Activated CD8-positive, alpha-beta memory T cell treated with anti-CD3 and anti-CD28 coated beads for 4 hours (primary cell): ENCODE measurements around the gene IGFBP6.
A peak's percentile ranks its signal among the peaks of the same experiment; 100 is the strongest.
"Not testable (repeated sequence)": the region's sequence is repeated elsewhere in the genome, so short reads cannot be mapped to it uniquely, and the experiment has no call there.

Experiments used
- DNase-seq, 2 donors: peaks; one replicate each; pipeline ENCODE4 v3.0.0-alpha.2; 2020; ENCODE audit warnings: low read depth in 2 of 2

Gene IGFBP6

DNA sequence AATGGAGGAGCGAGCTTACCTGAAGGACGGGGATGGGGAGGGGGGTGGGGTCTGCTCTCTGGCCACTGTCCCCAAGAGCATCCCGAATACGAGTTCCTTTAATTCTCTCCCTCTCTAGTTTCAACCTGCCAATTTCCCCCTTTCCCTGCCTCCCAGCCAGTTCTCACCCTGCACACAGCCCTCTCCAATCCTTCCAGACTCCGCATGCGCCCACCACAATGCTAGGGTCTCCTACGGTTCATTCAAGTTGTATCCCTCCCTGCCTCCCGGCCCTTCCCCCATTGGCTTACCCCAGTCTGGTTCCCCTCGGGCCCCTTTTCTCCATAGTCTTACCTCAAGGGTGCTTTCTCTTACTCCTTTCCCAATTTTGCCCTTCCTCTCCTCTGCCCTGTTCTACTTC is 708 bp upstream of the IGFBP6 start:
- DNase-seq, result no peak

GRCh38 chr12:53097207-53097563 is 282 bp upstream of the IGFBP6 start:
- DNase-seq, result no peak

DNA sequence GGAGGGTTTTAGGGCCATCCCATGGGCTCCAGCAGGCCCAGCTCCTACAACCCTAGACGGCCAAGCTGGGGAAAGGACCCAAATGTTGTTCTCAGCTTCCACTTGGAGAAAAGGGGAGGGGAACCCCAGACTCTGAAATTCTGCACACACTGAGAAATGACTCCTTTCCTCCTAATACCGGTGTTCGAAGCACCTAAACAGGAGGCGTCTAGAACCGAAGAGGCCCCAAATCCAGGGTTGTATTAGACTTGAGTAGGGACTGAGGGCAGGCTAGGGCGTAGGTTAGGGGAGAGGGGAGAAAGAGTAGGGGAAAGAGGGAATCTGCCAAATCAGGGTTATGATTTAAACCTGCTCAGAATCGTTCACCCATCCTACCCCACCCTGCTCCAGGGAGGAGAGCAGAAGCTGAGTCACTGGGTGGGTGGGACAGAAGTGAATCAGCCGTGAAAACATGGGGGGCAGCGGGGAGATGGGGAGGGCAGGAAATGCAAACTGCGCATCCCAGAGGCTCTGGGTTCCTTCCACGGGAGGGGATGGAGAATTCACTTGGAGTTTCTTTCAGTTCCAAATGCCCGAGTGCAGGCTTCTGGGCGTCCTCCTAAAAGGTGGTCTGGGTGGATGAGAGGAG is 1.0 kb downstream of the IGFBP6 start:
- DNase-seq, result no peak

GRCh38 chr12:53099071-53099882 is 1.8 kb downstream of the IGFBP6 start:
- DNase-seq, result peak; percentile 74 to 78

DNA sequence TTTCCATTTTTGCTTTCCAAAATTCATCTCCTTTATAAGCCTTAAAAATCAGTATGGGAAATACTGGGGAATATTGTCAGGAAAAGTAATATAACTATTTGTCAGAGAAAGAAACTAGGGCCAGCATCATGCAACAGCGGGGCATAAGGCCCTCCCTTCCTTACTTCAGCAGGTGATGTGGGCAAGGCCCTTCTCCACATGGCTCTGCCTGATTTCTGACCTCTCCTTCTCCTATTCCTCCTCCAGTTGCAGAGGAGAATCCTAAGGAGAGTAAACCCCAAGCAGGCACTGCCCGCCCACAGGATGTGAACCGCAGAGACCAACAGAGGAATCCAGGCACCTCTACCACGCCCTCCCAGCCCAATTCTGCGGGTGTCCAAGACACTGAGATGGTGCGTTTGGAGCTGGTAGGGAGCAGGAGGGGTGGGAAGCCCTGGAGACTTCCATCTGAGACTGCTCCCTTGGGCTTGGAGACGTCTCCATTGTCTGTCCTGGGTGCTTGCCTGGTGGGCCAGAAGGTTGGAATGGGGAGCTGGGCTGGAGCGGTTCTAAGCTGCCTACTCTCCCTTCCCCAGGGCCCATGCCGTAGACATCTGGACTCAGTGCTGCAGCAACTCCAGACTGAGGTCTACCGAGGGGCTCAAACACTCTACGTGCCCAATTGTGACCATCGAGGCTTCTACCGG is 3.1 kb downstream of the IGFBP6 start:
- DNase-seq, result no peak

DNA sequence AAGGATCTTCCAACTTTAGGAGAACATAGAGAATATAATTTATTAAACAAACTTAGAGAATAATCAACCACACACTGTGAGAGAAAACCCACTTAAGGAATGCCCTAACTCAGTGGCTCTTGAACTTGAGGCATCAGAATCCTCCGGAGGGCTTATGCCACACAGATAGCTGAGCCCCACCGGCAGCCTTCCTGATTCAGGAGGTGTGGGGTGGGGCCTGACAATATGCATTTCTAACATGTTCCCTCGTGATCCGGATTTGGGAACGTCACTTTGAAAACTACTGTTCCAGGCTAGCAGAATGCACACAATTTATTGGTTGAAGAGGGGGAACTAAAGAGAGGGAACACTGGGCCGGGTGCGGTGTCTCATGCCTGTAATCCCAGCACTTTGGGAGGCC is 3.8 kb downstream of the IGFBP6 start:
- no peak for DNase-seq

- no peak for DNase-seq
Measured at GRCh38 chr12:53101931-53102781, 4.7 kb downstream of the IGFBP6 start.

GRCh38 chr12:53102883-53103807 is 5.7 kb downstream of the IGFBP6 start, which contains the start of gene SOAT2:
TSS of gene SOAT2 (plus strand) at chr12:53103486. CDS start at chr12:53103578, 92 bp downstream.
- no peak for DNase-seq

DNA sequence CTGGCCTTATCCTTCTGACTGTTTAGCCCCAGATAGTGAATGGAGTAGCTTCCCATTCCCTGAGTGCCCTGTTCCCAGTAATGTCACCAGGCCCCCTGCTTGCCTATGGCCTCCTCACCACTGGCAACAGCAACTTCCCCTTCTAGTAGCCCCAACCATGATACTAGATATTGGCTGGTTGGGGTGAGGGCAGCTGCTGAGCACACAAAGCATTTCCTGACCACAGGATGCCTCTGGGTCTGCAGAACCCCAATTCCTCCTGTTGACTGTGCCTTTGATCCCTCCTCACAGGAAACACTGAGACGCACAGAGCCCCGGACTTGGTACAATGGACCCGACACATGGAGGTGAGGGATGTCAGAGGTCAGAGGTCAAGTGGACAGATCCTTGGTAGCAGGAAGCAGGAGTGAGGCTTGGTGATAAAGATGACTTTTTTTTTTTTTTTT is 6.4 kb downstream of the IGFBP6 start:
- no peak for DNase-seq

DNA sequence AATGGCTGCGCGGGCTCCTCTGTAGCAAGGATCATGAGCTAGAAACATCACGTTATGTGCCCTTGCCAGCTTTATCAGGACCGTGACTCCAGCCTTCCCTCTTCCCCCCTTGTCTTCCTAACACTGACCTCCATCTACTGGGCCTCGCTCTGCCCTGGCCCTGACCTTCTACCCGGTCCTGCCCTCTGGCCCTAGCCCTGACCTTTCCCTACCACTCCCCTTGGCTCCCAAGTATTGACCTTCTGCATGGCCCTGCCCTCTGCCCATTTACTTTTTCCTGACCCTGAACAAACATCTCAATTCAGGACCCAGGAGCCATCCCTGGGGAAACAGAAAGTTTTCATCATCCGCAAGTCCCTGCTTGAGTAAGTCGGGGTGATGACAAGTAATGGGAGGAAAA is 7.8 kb downstream of the IGFBP6 start:
- DNase-seq, result no peak

GRCh38 chr12:53105712-53106439 is 8.4 kb downstream of the IGFBP6 start:
- no peak for DNase-seq

GRCh38 chr12:53107122-53107521 is 9.7 kb downstream of the IGFBP6 start:
- no peak for DNase-seq

- not testable (repeated sequence) for DNase-seq
Measured at GRCh38 chr12:53112431-53112830, 15.0 kb downstream of the IGFBP6 start.

DNA sequence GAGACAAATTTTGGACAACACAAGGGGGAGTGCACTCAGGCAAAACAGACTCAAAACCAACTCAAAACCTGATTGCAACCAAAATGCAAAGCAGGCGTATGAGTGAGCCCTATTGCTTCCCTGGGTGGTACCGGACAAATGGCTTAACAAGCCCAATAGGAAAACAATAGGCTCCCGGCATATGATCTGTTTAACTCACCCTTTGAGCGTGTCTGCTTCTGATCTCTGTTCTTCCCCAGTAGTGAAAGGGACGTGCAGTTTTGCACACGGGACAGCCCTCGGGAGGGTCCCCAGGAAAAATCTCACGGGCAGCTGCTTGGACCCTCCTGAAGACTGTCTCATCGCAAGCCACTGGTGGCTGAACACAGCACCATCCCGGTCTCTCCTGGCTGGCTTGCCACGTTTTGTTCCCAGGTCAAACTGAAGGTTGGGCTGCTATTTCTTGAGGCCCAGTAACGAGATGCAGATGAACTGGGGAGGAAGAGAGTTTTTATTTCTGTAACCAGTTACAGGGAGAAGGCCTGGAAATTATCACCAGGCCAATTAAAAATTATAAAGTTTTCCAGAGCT is 15.8 kb downstream of the IGFBP6 start:
- no peak for DNase-seq

DNA sequence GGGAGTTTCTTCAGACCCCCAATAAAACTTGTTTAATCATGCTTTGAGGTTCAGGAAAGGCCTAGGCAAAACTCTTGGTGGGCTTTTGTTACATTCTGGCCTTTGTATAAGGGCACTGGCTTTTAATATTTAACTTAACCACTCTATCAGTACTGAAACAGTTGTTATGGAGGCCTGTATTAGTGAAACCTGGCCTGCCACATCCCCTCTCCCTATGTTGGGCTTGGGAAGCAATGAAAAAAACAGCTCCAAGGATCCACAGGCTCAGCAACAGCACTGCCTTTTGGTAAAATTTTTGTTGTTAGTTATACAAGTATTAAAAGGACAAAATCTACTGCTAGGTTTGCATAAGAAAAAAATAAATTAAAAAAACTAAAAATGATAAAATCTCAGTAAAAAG is 16.5 kb downstream of the IGFBP6 start:
- no peak for DNase-seq

GRCh38 chr12:53115112-53115890 is 17.8 kb downstream of the IGFBP6 start:
- no peak for DNase-seq

- no peak for DNase-seq
Measured at GRCh38 chr12:53115891-53116648, 18.6 kb downstream of the IGFBP6 start.

GRCh38 chr12:53118751-53119300 is 21.4 kb downstream of the IGFBP6 start:
- no peak for DNase-seq
